NB4 (cell line): ENCODE data around the gene EDC4.

ENCODE experiments used
- DNase-seq: peaks from one replicate; pipeline ENCODE4 v3.0.0; 2010; ENCODE audit warnings: low read depth
- H3K4me3 ChIP-seq: one replicate; pipeline ENCODE4 v1.5.1; 2011; ENCODE audit warnings: mild to moderate bottlenecking, low read depth, low read length, moderate library complexity
- MYC ChIP-seq: IDR thresholded peaks from 2 replicates; pipeline ENCODE4 v1.6.1; 2011; ENCODE audit warnings: low read depth, low read length
- POLR2A ChIP-seq: IDR thresholded peaks from 2 replicates; pipeline ENCODE4 v1.6.1; 2011; ENCODE audit warnings: mild to moderate bottlenecking; ENCODE audit not compliant: insufficient read length; ENCODE audit errors: extremely low read depth
- TF ChIP-seq, protein P1 (sequence below): IDR thresholded peaks from one replicate; pipeline ENCODE4 v1.5.1; 2012; ENCODE audit warnings: low read depth, low read length
- TF ChIP-seq, protein P2 (sequence below): IDR thresholded peaks from 2 replicates; pipeline ENCODE4 v1.6.1; 2011; ENCODE audit warnings: low read depth, low read length

Gene EDC4

DNA sequence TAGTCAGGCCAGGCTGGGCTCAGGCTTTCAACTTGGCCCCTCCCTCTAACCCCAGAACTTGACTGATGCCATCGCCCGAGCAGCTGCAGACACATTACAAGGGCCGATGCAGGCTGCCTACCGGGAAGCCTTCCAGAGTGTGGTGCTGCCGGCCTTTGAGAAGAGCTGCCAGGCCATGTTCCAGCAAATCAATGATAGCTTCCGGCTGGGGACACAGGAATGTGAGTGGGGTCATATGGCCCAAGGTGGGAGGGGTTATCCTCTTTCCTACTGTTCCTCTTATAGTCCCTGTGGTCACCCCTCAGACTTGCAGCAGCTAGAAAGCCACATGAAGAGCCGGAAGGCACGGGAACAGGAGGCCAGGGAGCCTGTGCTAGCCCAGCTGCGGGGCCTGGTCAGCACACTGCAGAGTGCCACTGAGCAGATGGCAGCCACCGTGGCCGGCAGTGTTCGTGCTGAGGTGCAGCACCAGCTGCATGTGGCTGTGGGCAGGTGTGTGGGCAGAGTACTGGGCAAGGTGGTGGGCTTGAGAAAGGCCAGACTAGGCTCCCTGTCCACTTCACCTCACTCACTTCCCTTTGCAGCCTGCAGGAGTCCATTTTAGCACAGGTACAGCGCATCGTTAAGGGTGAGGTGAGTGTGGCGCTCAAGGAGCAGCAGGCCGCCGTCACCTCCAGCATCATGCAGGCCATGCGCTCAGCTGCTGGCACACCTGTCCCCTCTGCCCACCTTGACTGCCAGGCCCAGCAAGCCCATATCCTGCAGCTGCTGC lies 9.7 kb downstream of the EDC4 start:
- DNase-seq = no peak
- H3K4me3 ChIP-seq = no peak overlapping the region
- no peak for TF ChIP-seq POLR2A
- TF ChIP-seq, protein P1, sequence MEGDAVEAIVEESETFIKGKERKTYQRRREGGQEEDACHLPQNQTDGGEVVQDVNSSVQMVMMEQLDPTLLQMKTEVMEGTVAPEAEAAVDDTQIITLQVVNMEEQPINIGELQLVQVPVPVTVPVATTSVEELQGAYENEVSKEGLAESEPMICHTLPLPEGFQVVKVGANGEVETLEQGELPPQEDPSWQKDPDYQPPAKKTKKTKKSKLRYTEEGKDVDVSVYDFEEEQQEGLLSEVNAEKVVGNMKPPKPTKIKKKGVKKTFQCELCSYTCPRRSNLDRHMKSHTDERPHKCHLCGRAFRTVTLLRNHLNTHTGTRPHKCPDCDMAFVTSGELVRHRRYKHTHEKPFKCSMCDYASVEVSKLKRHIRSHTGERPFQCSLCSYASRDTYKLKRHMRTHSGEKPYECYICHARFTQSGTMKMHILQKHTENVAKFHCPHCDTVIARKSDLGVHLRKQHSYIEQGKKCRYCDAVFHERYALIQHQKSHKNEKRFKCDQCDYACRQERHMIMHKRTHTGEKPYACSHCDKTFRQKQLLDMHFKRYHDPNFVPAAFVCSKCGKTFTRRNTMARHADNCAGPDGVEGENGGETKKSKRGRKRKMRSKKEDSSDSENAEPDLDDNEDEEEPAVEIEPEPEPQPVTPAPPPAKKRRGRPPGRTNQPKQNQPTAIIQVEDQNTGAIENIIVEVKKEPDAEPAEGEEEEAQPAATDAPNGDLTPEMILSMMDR = no peak
- no peak for TF ChIP-seq MYC
- TF ChIP-seq, protein P2, sequence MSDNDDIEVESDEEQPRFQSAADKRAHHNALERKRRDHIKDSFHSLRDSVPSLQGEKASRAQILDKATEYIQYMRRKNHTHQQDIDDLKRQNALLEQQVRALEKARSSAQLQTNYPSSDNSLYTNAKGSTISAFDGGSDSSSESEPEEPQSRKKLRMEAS = no peak

DNA sequence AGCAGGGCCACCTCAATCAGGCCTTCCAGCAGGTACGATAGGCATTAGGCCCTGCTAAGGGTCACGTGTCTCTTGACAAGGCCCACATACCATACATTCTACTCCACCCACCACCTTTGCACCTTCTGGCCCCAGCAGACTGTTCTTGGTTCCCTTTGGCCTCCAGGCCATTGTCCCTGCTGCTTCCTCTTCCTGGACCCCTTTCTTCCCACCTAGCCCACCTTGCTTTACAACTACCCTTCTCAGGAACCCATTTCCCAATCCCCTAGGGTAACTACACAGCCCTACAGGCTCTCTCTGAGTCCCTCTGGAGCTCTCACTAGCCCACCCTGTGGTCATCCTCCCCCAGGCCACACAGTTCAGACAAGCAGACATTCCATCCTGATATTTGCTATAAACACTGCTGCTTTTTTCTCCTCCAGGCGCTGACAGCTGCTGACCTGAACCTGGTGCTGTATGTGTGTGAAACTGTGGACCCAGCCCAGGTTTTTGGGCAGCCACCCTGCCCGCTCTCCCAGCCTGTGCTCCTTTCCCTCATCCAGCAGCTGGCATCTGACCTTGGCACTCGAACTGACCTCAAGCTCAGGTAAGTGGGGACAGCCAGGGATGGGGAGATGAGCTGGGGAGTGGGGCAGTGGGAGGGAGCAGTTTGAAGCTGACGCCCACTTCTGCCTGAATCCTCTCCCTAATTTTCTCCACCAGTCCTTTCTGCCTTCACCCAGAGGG lies 10.5 kb downstream of the EDC4 start:
- no peak for DNase-seq
- no peak for TF ChIP-seq POLR2A
- TF ChIP-seq, protein P1 = no peak
- no peak overlapping the region for H3K4me3 ChIP-seq

DNA sequence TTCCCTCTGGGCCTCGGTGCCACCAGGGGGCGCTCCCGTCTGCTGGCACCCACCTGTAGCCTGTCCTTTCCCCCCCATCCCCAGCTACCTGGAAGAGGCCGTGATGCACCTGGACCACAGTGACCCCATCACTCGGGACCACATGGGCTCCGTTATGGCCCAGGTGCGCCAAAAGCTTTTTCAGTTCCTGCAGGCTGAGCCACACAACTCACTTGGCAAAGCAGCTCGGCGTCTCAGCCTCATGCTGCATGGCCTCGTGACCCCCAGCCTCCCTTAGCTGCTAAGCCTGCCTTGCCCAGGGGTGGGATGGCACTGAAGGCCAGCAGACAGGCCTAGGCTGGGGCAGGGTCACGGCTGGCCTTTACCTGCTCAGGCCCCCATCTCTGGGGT lies 11.0 kb downstream of the EDC4 start:
- TF ChIP-seq, protein P1 = peak; percentile 95
- TF ChIP-seq POLR2A = no peak
- no peak overlapping the region for H3K4me3 ChIP-seq
- peak; percentile 63 for DNase-seq

DNA sequence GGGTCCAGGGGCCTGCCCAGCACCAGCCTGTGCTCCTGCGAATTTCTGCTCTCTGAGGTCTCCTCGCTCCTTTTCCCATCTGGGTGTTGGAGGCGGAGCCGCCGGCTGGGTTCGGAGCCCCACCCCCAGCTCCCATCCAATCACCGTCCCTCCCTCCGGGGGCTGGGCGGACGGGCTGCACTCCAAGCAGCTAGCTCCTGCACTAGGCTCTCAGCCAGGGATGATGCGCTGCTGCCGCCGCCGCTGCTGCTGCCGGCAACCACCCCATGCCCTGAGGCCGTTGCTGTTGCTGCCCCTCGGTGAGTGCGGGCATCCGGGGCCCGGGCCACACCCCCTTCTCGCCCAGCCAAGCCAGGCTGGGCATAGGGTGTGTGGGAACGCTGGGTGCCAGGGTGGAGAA lies 11.8 kb downstream of the EDC4 start, which contains the start of gene NRN1L:
Gene NRN1L, plus strand, starts transcription at position 202 of the 400 bp plus-strand sequence. Its CDS starts 19 bp downstream, at position 221.
- TF ChIP-seq POLR2A = no peak
- TF ChIP-seq, protein P2 = no peak
- no peak for TF ChIP-seq MYC
- TF ChIP-seq, protein P1 = no peak
- DNase-seq = no peak
- no peak within 1 kb of the TSS for H3K4me3 ChIP-seq

GRCh38 chr16:67885545-67885944 lies 12.7 kb downstream of the EDC4 start:
- DNase-seq = no peak
- no peak overlapping the region for H3K4me3 ChIP-seq
- TF ChIP-seq MYC = no peak
- no peak for TF ChIP-seq POLR2A
- TF ChIP-seq, protein P2 = no peak
- TF ChIP-seq, protein P1 = no peak
